GM18870 (cell line): ENCODE results near the gene RPL28.

Experiments used
- ATAC-seq: cut with Tn5 transposase; IDR thresholded peaks from one replicate; pipeline ENCODE4 v1.9.1; 2021; ENCODE audit warnings: moderate library complexity; ENCODE audit not compliant: unreplicated experiment

RPL28 gene

DNA sequence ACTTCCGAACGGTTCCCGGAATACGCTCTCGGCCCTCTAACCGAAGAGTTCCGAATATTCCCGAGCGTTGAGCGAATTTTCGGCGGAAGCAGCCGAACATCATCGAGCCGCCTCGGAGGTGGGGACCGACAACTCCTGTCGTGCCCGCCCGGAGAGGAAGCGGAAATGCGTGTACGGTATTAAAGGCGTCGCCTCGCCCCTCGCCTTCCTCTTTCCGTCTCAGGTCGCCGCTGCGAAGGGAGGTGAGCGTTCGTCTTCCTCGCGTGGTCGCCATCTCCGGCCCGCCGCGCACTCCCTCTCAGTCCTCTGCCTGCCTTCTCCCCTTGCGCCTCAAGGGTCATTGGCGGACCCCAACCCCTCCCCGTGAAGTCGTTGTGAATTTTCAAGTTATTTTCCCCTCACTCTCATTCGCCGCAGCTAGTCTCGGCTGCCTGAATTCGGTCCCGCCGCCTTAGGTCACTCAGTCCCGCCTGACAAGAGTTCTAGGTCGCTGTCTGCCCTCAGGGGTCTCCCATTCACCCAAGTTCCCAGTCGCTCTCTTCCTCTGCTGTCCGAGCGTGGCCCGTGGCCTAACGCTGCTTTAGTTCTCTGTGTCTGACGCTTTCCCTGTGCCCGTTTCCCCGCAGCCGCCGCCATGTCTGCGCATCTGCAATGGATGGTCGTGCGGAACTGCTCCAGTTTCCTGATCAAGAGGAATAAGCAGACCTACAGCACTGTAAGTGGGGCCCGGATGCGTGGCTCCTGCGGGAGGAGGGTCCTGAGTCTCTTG lies at the start of gene RPL28:
Gene RPL28 (plus strand): TSS at position 209 of the 769 bp plus-strand sequence. CDS start 426 bp downstream, at position 635.
- ATAC-seq: peak; percentile 61

DNA sequence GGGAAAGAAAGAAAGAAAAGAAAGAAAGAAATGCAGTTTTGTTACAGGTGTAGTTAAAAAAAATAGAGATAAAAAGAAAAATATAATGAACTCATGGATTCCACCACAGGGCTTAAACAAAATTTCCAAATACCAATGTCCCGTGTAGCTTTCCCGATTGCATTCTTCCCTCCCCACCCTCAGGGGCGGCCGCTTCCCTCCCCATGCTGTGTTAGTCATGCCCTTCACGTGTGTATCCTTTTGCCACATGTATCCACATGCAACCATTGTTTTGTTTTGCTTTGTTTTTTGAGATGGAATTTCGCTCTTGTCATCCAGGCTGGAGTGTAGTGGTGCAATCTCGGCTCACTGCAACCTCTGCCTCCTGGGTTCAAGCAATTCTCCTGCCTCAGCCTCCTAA lies 49.6 kb upstream of the RPL28 start:
- no peak for ATAC-seq

DNA sequence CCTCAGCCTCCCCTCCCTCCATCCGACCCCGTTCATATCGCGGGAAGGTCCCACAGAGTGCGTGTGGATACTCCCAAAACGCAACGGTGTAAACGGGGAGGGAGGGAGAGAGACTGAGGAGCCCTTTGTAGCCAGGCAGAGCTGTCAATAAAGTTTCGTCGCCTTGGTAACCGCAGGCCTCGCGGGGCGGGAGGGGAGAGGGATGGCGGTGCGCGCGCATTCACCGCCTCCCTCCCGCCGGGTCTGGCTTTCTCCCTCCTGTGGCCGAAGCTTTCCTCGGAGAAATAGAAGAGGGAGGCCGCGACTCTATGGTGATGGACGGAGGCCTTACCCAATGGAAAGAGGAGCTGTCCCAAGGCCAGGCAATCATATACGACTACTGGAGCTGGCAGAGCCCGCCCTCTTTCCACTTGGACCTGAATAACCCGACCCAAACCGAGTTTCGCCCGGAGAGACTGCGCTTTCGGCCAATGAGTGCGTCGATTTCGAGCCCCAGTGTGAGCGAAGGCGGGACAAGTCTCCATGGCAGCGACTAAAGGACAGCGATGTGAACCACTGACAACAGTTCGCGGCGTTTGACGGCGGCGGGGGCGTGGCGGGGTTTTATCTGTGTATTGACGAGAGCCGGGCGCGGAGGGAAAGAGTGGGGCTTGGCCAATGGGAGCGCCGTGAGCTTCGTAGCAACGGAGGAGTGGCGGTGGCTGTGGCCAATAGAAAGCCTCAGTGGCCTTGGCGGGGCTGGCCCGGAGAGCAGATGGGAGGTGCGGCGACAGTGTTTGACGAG lies 46.4 kb upstream of the RPL28 start, which contains the start of gene KMT5C:
Gene KMT5C (plus strand): TSS at position 772 of the 784 bp plus-strand sequence. CDS start 2,061 bp downstream, outside the sequence.
- peak; percentile 94 for ATAC-seq

DNA sequence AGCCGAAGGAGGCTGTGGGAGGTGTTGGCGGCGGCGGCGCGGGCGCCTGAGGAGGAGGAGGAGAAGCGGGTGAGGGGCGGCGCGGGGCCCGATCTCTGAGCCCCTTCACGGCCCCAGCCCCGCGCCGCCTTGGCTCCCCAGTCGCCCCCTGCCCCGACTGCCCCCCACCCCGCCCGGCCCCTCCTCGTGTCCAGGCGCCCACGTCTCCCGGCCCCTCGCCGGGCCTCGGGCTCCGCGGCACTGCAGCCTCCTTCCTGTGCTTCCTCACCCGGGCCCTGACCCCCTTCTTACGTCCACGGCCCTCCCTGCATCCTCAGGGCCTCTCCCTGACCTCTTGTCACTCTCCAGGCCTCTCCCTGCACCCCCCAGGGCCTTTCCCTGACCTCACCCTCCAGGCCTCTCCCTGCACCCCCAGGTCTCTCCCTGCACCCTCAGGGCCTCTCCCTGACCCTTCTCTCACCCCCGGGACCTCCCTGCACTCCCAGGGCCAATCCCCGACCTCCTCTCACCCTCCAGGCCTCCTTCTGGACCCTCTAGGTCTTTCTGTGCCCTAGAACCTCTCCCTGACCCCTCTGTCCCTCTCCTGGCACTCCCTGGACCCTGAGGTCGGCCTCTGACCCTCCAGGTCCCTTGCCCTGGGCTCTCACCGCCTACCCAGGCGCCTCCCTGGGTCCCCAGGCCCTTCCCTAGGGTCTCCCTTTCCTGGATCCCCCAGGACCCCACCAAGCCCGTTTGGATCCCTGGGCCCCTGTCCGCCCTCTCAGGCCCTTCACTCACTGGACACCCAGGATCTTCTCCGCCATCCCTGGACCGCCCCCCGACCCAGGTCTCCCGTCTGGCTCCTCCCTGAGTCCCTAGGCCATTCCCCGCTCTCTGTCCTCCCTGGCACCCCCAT lies 45.6 kb upstream of the RPL28 start:
- ATAC-seq: no peak

DNA sequence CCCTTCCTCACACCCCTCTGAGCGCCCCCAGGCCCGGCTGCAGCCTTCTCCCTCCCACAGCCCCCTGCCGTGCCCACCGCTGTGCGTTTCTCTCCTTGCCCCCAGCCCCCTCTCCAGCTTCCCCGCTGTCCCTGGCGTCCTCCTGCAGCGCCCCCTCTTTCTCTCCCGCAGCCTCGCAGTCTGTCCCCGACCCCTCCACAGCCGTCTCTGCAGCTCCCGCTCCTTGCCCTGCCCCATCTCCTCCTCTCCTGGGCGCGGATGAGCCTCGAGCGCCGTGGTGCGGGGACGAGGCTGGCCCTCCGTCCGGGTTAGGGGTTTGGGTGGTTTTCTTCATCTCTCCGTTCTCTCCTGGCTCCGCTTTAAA lies 45.0 kb upstream of the RPL28 start:
- no peak for ATAC-seq

DNA sequence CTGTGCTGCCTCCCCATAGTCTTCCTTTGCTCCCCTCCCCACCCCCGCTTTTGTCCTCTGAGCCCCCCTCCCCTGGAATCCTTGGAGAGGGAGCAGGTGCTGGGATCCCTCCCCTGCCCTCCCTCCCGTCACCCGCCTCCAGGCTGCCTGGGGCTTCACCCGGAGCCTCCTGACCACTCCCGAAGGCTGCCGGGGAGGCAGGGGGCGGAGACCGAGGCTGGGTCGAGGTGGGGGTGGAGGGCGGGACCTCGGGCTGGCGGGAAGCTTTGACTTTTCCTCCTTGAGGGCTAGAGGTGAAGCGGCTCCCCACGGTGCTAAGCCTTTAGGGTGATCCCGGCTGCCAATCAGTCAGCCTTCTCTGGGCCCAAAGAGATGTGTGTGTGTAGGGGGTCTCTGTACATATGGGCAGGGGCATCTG lies 44.6 kb upstream of the RPL28 start:
- no peak for ATAC-seq

DNA sequence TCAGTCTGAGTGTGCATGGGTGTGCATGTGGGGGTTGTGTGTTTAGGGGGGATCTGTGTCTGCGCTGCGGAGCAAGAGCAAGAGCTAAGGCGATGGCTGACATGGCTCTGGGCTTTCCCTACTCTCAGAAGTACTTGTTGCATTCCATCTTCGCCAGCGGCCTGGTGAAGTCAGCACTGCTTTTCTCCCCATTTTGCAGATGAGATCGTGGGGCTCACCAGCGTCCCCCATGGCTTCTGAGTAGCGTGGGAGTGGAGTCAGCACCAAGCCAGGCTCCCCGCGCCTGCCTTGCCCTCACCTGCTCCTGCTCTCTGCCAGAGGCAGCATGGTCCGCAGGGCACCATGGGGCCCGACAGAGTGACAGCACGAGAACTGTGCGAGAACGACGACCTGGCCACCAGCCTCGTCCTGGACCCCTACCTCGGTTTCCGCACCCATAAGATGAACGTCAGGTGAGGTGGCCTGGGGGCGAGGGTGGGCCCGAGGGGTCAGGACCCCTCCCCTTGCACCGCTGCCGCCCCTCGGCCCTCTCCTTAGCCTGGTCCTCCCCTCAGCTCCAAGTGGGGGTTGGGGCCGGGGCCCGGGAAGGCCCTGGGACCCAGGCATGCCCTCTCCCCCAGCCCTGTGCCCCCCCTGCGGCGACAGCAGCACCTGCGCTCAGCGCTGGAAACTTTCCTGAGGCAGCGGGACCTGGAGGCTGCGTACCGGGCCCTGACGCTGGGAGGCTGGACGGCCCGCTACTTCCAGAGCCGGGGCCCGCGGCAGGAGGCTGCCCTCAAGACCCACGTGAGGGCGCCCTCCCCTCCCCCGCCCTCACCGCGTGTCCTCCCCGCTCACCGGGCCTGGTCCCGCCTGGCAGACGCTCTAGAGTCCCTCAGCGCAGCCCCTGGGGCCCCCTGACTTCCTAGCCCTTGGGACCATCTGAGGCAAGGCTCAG lies 43.9 kb upstream of the RPL28 start:
- ATAC-seq: no peak

DNA sequence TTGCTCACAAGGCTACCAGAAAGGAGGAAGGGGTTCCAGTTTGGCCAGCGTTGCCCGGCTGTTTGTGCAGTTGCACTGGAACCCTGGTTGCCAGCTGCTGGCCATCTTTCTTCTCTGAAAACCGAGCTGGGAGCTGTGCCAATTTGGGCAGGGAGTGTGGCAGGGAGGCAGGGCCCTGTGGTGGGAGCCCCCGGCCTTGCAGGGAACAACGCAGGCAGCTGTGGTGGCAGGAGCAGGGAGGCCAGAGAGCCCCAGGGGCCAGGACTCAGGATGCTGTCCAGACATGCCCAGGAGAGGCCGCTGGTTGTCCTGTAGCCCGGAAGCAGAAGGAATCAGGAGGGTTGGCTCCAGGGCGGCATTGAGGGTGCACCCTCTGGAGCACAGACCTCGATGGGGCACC lies 41.3 kb upstream of the RPL28 start:
- ATAC-seq: no peak

DNA sequence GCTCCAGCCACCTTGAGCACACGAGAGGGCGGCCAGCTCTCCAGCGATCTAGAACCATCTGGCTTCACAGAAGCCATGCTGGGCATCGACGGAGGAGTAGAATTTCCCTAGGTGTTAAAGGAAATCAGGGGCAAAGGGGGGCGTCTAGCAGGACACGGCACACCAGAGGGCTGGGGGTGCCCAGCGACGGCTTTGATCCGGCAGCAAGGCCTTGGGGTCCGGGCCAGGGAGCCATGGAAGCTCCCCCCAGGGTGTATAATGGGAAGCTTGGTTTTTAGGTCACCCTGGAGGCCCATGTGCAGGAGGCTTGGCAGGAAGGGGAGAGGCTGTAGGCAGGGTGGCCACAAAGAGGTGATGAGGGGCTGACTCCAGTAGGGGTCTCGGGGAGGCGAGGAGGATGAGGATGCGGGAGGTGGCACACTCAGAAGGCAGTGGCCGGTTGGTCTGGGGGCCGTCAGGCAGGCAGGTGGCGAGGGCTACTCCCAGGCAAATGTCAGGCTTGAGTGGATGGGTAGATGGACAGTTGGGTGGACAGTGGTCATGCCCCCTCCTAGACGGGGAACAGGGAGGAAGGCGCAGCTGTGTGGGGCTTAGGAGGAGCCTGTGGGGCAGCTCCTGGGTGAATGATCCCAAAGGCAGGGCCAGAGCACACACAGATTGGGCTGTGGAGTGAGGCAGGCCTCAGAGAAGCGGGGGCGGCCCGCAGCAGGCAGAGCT lies 40.5 kb upstream of the RPL28 start:
- ATAC-seq: no peak

DNA sequence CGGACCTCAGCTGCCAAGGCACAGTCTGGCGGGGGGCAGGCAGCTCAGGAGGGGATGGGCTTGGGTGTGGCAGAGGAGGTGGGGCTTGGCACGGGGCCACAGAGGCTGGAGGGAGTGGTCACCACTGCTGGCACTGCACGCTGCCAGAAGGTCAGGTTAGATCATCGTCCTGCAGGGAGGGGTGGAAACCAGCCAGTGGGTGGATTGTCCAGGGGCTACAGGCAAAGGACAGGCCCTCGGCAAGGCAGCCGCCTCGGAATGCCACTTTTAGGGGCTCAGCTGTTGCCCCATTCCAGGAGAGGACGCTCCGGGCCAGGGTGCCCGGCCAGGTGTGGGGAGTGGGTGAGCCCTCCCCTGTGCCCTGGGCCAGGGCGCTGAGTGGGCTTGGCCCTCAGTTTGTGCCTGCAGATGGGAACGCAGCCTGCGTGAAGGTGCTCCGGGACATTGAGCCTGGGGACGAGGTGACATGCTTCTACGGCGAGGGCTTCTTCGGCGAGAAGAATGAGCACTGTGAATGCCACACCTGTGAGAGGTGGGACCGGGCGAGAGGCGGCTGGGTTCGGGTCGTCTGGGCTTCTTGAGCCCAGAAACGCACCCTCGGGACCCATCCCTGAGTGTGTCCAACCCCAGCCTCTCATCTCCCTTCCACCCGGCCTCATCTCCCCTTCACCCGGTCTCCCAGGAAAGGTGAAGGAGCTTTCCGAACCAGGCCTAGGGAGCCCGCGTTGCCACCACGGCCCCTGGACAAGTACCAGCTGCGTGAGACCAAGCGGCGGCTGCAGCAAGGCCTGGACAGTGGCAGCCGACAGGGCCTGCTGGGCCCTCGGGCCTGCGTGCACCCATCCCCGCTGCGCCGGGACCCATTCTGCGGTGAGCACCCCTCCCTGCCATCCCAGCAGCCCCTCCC lies 39.7 kb upstream of the RPL28 start:
- no peak for ATAC-seq

DNA sequence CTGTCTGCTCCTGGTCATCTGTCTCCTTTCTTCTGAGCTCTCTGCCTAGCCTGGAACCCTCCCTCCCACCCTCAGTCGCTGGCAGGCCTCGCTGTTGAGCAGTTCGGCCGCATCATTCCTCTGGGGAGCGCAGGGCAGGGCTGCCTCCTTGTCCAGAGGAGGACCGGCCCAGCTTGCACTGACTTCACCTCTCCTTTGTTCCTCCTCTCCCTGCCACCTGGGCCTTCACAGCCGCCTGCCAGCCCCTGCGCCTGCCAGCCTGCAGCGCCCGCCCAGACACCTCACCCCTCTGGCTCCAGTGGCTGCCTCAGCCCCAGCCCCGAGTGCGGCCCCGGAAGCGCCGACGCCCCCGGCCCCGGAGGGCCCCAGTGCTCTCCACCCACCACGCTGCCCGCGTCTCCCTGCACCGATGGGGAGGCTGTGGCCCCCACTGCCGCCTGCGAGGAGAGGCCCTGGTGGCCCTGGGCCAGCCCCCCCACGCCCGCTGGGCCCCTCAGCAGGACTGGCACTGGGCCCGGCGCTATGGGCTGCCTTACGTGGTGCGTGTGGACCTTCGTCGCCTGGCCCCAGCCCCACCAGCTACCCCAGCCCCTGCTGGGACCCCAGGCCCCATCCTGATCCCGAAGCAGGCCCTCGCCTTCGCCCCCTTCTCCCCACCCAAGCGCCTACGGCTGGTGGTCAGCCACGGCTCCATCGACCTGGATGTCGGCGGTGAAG lies 38.8 kb upstream of the RPL28 start:
- ATAC-seq: no peak

DNA sequence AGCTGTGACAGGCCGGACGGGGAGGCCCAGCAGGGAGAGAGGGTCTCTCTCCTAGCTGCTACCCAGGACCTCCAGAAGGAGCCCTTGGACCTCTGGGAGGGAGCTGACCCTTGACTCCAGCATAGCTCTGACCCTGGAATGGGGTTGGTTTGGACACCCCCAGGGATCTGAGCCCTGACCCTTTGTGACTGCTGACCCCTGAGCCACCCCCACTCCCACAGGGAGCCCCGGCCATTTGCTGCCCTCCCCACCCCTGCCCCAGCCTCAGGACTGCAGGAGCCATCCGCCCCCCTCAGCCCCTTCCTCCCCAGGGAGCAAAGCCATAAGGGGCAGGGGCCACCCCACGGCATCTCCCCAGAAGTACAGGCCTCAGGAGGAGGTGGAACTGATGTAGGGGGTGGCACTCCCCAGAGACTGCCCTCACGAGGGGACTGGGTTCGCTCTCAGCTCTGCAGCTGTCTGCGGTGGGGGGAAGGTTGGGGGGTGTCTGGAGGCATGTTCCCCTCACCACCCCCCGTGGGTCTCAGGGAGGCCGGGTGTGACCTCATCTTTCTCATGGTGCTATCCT lies 38.2 kb upstream of the RPL28 start:
- no peak for ATAC-seq

DNA sequence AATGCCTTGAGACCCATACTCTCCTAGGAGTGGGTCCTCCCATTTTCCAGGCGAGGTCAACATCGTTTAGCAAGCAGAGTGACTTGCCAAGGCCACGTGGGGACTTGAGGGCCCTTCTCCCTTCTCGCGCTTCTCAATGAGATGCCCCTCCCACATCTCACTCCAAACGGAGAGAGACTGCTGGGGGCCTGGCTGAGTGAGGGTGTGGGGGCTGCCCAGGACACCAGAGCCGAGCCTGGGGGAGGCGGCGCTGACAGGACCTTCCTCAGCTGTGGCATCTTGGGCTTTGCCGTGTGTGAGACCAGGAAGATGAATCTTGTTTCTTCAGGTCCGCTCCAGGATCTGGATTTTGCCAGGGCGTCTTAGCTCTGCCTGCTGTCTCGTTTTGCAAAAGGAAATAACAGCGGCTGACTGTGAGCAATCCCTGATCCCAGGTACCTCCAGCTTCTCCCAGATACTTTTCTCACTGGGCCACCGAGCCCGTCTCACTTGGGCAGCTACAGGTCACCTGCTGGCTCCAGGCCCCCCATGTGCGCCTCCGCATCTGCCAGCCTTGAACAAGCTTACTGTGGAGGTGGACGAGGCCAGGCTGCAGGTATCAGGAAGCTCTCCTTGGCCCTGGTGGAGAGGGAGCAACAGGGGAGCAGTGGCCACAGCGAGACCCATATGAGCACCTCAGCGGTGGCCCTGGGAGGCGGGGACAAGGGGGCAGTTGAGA lies 37.3 kb upstream of the RPL28 start:
- ATAC-seq: no peak

DNA sequence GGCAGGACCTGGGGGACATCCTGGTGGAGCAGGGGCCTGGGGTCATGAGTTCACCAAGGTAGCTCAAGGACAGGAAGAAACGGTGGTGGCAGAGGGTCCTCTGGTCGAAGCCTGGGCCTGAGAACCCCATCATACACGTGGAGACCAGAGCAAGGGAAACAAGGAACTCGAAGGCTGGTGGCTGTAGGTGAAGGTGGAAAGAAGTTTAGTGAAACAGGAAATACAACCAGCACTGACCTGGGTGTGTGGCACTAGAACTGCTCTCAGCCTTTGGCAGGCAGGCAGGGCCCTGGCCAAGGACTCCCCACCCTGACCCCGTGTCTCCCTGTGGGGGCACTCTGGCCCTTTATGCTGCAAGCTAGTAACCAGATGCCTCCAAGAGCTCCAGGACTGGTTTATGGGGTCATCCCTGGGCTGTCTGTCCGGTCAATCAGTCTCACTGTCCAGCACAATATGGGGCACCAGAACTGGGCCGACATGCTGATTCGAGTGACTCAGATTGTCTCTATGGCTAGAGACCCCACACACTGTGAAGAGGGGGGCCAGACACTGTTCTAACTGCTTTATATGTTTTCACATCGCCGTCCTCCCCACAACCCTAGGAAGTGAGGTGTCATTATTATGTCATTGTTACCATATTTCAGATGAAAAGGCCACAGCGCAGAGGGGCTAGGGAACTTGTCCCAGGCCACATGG lies 35.0 kb upstream of the RPL28 start:
- no peak for ATAC-seq

DNA sequence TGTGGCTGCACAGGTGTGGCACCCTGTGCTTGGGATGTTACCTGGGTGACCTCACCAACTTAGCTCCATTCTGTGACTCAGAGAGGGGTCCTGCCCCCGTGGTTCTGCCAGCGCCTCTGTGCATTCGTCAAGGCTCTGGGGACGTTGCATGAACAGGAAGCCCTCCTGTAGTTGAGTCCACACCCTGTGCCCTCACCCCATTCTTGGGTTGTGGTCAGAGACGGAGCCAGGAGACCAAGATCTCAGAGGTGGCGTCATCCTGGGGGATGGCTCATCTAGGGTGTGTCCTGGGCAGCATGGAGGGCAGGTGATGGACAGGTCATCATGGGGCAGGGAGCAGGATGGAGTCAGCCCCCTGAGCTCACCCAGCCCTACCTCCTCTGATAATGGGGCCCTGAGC lies 33.7 kb upstream of the RPL28 start:
- no peak for ATAC-seq

DNA sequence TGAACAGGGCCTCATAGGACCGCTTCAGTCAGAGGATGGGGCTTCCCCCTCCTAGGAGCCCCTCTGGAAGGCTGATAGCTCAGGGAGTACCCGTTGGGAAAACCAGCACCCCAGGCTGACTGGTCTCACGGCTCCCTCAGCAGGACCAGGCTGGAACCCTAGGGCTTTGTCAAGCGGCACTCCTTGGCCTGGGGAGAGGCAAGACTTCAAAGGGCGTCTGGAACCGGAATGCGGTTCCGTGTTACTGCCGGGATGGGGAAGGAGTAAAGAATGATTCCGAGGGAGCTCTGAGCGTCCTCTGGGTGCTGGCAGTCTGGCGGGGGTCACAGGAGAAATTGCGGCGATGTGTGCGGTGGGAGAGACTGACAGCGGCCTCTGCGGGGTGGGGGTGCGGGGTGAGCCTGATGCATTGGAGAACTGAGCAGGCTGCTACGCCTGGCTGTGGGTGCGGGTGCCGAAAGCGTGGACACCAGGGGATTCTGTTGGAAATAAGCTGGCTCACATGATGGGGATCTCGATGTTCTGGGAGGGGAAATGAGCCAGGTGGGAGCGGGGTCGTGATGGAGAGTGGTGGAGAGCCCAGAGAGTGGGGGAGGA lies 33.1 kb upstream of the RPL28 start:
- no peak for ATAC-seq
